CD4-positive, alpha-beta T cell treated with Interleukin-15 for 4 hours (primary cell): ENCODE measurements around the gene TMEM175.

Experiments
- DNase-seq: peaks from one replicate; pipeline ENCODE4 v3.0.0-alpha.2; 2020; ENCODE audit warnings: low spot score

Gene TMEM175

DNA sequence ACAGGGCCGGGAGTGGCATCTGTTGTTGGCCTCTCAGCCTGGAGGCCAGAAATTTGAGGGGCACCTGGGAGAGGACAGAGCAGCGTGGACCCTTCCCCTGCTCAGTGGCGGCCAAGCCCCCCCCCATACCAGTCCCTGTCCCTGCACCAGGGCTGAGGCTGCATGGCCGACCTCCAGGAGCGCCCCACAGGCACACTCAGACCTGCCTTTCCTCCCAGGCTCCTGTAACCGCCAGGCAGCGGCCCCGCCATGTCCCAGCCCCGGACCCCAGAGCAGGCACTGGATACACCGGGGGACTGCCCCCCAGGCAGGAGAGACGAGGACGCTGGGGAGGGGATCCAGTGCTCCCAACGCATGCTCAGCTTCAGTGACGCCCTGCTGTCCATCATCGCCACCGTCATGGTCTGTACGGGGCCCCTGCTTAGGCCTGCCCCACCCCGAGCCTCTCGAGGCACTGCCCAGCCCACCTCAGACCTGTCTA lies 15.3 kb downstream of the TMEM175 start:
- no peak for DNase-seq

DNA sequence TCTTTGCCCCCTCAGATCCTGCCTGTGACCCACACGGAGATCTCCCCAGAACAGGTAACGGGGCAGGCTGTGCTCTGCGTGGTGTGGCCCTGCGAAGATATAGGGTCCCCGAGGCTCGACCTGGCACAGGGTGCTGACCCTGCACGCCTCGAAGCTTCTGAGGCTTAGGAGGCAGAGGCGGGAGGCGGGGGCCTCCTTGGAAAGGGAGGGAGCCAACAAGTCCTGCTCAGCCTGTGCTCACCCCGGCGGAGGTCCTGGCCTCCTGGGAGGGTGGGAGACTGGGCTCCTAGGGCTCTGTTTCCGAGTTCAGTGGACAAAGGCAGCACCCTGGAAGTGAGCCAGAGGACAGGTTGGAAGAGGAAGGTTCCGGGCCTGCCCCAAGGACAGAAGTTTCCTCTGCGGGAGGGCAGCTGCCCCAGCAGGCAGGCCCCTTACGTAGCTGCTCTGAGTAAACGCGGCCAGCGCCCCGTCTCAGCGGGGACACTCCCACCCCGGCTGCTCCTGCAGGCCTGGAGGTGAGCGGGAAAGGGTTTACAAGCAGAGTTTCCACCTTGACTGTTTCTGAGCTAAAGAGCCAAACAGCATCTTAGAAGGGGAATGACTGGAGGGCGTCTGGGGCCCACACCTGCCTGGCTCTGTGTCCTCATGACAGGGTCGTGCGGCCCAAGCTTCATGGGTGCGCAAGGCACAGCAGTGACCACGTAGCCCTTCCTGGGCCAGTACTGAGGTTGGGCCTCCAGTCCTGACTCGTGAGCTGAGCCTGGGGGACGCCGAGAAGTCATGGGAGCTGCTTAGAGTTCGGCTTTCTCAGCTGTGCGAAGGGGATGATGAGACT lies 16.1 kb downstream of the TMEM175 start:
- no peak for DNase-seq

GRCh38 chr4:948936-949300 lies 16.7 kb downstream of the TMEM175 start:
- DNase-seq, result no peak

- no peak for DNase-seq
These were observed 17.4 kb downstream of the TMEM175 start for GRCh38 chr4:949656-950055.

DNA sequence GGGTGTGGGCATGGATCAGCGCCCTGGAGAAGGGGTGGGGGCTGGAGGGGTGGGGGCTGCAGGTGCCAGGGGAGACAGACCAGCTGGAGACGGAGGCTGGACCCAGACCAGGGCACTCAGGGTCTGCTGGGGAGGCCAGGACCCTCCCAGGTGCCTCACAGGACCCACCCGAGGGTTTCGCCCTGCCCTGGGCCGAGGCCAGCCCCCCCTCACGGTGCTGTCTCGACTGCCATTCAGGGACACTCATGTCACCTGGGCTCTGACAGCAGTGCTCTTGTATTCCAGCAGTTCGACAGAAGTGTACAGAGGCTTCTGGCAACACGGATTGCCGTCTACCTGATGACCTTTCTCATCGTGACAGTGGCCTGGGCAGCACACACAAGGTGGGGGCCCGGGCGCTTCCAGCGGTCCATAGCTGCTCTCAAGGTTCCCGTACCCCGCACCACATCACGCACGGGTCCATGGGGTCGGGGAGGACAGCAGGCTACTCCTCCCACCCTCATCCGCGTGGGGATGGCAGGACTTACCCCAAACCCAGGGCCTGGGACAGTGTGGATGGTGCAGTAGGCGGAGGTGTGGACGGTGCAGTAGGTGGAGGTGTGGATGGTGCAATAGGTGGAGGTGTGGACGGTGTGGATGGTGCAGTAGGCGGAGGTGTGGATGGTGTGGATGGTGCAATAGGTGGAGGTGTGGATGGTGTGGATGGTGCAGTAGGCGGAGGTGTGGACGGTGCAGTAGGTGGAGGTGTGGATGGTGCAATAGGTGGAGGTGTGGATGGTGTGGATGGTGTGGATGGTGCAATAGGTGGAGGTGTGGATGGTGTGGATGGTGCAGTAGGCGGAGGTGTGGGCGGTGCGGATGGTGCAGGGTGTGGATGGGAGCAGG lies 18.1 kb downstream of the TMEM175 start:
- no peak for DNase-seq

- no peak for DNase-seq
These were observed 18.9 kb downstream of the TMEM175 start for GRCh38 chr4:951186-951585.

DNA sequence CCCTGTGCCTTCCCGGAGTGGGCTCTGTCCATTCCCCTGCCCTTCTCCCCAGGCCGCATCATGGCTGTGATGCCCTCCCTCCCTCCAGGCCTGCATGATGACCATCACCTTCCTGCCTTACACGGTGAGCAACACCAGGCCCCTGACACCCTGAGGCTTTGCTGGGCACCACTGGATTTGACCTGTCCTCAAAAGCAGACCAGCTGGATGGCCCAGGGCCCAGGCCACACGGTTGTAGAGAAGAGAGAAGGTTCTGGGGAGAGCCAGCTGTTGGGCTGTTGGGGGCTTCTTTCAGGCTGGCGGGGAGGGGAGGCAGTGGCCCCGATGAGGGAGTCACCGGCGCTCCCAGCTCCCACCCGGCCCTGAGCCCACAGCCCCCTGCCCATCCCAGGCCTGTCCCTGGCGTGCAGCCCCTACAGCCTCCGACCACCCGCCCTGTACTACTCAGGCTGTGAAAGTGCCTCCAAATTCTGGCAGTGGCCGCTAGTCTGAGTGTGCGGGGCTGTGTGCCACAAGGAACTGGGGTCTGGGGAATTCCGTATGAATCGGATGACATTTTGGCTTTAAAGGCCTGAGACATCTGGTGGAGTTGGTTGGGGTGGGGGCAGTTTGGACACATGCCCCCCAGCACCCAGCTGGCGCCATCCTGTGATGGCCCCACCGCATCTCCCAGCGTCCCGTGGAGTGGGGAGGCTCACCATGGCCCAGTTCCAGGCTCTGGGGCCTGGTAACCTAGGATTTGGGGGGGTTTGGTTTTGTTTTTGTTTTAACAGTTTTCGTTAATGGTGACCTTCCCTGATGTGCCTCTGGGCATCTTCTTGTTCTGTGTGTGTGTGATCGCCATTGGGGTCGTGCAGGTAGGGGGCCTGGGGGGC lies 19.6 kb downstream of the TMEM175 start:
- no peak for DNase-seq

DNA sequence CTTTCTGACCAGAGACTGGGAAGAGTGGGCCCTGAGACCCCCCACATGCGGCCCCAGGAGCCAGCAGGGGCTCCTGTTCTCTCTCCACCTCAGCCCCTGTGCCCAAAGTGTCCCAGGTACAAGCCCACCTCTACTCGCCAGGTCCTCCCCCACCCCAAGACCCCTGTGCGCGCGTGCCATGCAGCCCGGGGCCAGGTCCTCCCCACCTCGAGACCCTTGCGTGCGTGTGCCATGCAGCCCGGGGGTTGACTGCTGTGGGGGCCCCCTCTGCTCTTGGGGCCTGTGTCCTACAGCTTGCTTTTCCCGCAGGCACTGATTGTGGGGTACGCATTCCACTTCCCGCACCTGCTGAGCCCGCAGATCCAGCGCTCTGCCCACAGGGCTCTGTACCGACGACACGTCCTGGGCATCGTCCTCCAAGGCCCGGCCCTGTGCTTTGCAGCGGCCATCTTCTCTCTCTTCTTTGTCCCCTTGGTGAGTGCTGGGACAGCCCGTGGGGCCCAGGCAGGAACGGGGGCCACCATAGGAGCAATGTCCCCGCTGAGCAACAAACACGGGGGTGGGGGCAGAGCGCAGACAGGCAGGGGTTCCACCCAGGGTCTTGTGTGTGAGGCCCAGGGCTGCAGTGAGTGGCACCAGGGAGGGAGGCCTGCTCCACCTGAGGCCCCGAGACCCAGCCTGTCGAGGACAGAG lies 20.8 kb downstream of the TMEM175 start:
- DNase-seq, result no peak

DNA sequence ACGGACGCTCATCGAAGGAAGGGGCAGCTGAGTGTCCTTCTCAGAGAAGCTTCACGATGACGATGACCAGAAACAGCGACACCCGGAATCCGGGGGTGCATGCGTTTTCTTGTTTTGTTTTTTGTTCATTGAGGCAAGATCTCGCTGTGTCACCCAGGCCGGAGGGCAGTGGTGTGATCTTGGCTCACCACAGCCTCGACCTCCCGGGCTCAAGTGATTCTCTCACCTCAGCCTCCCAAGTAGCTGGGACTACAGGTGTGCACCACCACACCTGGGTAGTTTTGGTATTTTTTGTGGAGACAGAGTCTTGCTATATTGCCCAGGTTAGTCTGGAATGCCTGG lies 21.3 kb downstream of the TMEM175 start:
- no peak for DNase-seq

- DNase-seq, result no peak
These were observed 22.2 kb downstream of the TMEM175 start for GRCh38 chr4:954211-955020.

DNA sequence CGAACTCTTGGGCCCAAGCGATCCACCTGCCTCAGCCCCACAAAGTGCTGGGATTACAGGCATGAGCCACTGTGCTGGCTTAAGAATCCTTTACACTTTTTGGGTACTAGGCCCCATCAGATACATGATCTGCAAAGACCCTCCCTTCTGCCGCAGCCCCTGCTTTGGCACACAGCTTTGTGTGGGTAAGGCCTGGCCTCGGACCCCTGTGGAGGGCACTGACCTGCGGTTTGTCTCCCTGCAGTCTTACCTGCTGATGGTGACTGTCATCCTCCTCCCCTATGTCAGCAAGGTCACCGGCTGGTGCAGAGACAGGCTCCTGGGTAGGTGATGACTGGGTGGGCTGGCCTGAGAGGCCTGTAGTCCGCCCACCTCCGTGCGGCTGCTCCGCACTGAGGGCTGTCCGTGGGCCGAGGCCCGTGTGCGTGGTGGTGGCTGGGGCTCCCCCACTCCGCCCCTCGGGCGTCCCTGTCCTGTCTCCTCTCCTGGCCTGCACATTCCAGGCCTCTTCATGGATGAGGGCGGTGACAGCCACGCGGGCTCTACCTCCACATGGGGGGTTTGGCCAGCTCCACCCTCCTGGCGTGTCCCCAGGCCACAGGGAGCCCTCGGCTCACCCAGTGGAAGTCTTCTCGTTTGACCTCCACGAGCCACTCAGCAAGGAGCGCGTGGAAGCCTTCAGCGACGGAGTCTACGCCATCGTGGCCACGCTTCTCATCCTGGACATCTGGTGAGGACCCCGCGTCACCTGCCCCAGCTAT lies 23.1 kb downstream of the TMEM175 start:
- DNase-seq, result no peak

- no peak for DNase-seq
These were observed 23.7 kb downstream of the TMEM175 start for GRCh38 chr4:955931-956381.

- DNase-seq, result no peak
These were observed 24.4 kb downstream of the TMEM175 start for GRCh38 chr4:956531-957230.

DNA sequence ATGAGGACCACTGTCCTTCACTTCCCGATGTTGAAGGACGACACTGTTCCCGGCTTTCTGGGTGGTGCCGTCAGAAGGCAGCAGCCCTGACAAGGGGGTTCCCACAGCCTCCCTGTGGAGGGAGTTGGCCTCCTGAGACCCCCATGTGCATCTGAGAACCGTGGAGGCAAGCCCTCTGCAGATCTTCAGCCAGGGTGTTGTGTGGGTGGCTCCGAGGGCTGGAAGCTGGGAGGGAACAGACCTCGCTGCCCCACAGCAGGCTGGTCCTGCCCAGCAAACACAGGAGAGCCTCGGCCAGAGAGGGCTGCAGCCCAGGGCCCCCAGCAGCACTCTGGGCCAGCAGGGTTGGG lies 24.9 kb downstream of the TMEM175 start:
- DNase-seq, result no peak

GRCh38 chr4:957581-958313 lies 25.5 kb downstream of the TMEM175 start:
- no peak for DNase-seq

GRCh38 chr4:958314-958665 lies 26.0 kb downstream of the TMEM175 start:
- DNase-seq, result no peak

- DNase-seq, result no peak
These were observed 26.6 kb downstream of the TMEM175 start for GRCh38 chr4:958696-959337.
